Panc1 (cell line): ENCODE data around the gene GANAB. TPM values are rescaled to one million over a fixed set of nuclear protein-coding genes. Genes with fewer than 3 reads are reported as not detected.

Source experiments
- ATAC-seq: fragments of 200-7000 bp; cut with Tn5 transposase; 2 replicates; pipeline ENCODE4 v1.9.1; 2020; ENCODE audit warnings: mild to moderate bottlenecking, moderate library complexity
- BruUV-seq: library from RNA; stranded (reverse); fragments of 400-500 nt; replicated peaks from 2 replicates; lab custom pipeline; 2021; lab: Mats Ljungman, UMichigan
- CTCF ChIA-PET: fragments of 300-600 bp; sonication (Branson Sonifier 250); formaldehyde crosslinking; loops from one replicate; lab custom pipeline; 2022; ENCODE audit warnings: antibody characterized with exemption; lab: Charles Lee
- POLR2A ChIA-PET: fragments of 300-600 bp; sonication (Branson Sonifier 250); formaldehyde crosslinking; loops from one replicate; lab custom pipeline; 2022; ENCODE audit warnings: antibody characterized with exemption; lab: Charles Lee
- DNase-seq: peaks from one replicate; pipeline ENCODE4 v3.0.0-alpha.2; 2010; ENCODE audit warnings: low read depth, low spot score
- H3K27ac ChIP-seq: 2 replicates; pipeline ENCODE4 v1.5.1; 2011; ENCODE audit warnings: mild to moderate bottlenecking, low read length, inconsistent platforms
- H3K27me3 ChIP-seq: fragments of 200-500 bp; sonication (Bioruptor generic); 2 replicates; pipeline ENCODE4 v1.6.0; 2014; ENCODE audit warnings: low read length, inconsistent platforms; ENCODE audit not compliant: control insufficient read depth, insufficient read depth
- H3K36me3 ChIP-seq: fragments of 200-500 bp; sonication (Bioruptor generic); 2 replicates; pipeline ENCODE4 v1.5.1; 2014; ENCODE audit warnings: inconsistent platforms, mild to moderate bottlenecking, low read length, moderate library complexity; ENCODE audit not compliant: control insufficient read depth, insufficient read depth
- H3K4me1 ChIP-seq: 2 replicates; pipeline ENCODE4 v1.5.1; 2011; ENCODE audit warnings: inconsistent platforms, mild to moderate bottlenecking, low read length, moderate library complexity; ENCODE audit not compliant: control insufficient read depth, insufficient read depth
- H3K4me3 ChIP-seq, 2 experiments: 2 replicates each; pipeline ENCODE4 v1.5.1; 2011 to 2012; ENCODE audit warnings: low read depth in 2 of 2, low read length in 2 of 2, mild to moderate bottlenecking in 2 of 2, inconsistent platforms in 1 of 2, moderate library complexity in 1 of 2
- H3K9me3 ChIP-seq: fragments of 200-500 bp; sonication (Bioruptor generic); 2 replicates; pipeline ENCODE4 v1.5.1; 2014; ENCODE audit warnings: low read depth, mild to moderate bottlenecking, inconsistent platforms, low read length, moderate library complexity; ENCODE audit not compliant: control insufficient read depth, insufficient read depth
- CTCF ChIP-seq: fragments of 450-650 bp; IDR thresholded peaks from 2 replicates; pipeline ENCODE4 v1.5.1; 2017; ENCODE audit warnings: mild to moderate bottlenecking
- POLR2AphosphoS5 ChIP-seq: IDR thresholded peaks from 2 replicates; pipeline ENCODE4 v1.6.1; 2012; ENCODE audit warnings: mild to moderate bottlenecking, low read depth, low read length, moderate library complexity
- REST ChIP-seq, 2 experiments: IDR thresholded peaks; 2 replicates each; pipeline ENCODE4 v1.6.1; 2011 to 2012; ENCODE audit warnings: low read depth in 2 of 2, control low read depth in 1 of 2, low read length in 1 of 2, mild to moderate bottlenecking in 1 of 2, moderate library complexity in 1 of 2; ENCODE audit not compliant: insufficient read depth in 1 of 2
- SIN3A ChIP-seq: IDR thresholded peaks from 2 replicates; pipeline ENCODE4 v1.6.1; 2012; ENCODE audit warnings: low read depth, mild to moderate bottlenecking, low read length, moderate library complexity, borderline replicate concordance; ENCODE audit not compliant: insufficient read depth
- TCF7L2 ChIP-seq: IDR thresholded peaks from 2 replicates; pipeline ENCODE4 v1.6.1; 2011; ENCODE audit warnings: mild to moderate bottlenecking, low read depth, low read length, inconsistent platforms
- in situ Hi-C: cut with HindIII; loops from 2 replicates; pipeline ENCODE4 v1.10.0; 2016; ENCODE audit warnings: low sequenced_read_pairs, low pct_unique_long_range_greater_than_20kb
- intact Hi-C: fragments of 100-400 bp; cut with micrococcal nuclease; formaldehyde crosslinking; loops from one replicate; pipeline ENCODE4 v1.10.0; 2022; ENCODE audit not compliant: unreplicated experiment
- total RNA-seq: library from RNA; stranded (reverse); gene quantifications from one replicate; pipeline ENCODE4 v1.2.1, GENCODE V29; 2021; ENCODE audit not compliant: unreplicated experiment

Gene GANAB
- total RNA-seq, 1 experiment from 2014 or later, result 415 TPM

- in situ Hi-C loops (no loop called here), intact Hi-C loops (no loop called here)
- Histone ChIP-seq H3K4me1 (peaks cover 25% of the 10 kb centered on the region), H3K27ac (peak overlapping the region; percentile 99), H3K36me3 (peaks cover 7% of the 10 kb centered on the region), H3K9me3 (no peaks in the 10 kb centered on the region), H3K4me3 (peak overlapping the region; percentile 94 to 96), H3K27me3 (no peaks in the 10 kb centered on the region)
- ATAC-seq (no peak), DNase-seq (no peak)
- CTCF ChIA-PET, result interaction anchor here (0.6 to 0.7 kb wide), 2 partner anchors 14 to 19 kb away, joined by 3 to 7 read pairs; no protein-coding TSS in a partner anchor
- no peak for TF ChIP-seq REST (IDR thresholded peaks at IDR 0.05; ENCODE audit: insufficient read depth in 1 of 2, low read depth in 2 of 2, low read length in 1 of 2)
- no peak for TF ChIP-seq TCF7L2
- TF ChIP-seq SIN3A, result 0 out of 2 replicates have a peak, but pooled peaks have one; percentile 46
- TF ChIP-seq POLR2AphosphoS5, result peak; percentile 29
- TF ChIP-seq CTCF, result no peak
- POLR2A ChIA-PET, result interaction anchor here (1.7 to 2.1 kb wide), 2 partner anchors 11 to 55 kb away, joined by 3 to 4 read pairs; no protein-coding TSS in a partner anchor
- no TSS peak for BruUV-seq
These were observed 20.0 kb upstream of the GANAB start for GRCh38 chr11:62666259-62666926.

GRCh38 chr11:62665599-62666258, 19.3 kb upstream of the GANAB start:
- peak overlapping the region; percentile 99 for H3K27ac ChIP-seq
- H3K4me3 ChIP-seq, result peak overlapping the region; percentile 94 to 96
- peaks cover 9% of the 10 kb centered on the region for H3K36me3 ChIP-seq
- ChIA-PET CTCF (no interaction called here), POLR2A (interaction anchor here (0.6 to 2.1 kb wide), 13 partner anchors 8 to 850 kb away, joined by 3 to 10 read pairs (median 4); partner anchors contain the start of genes GANAB, HNRNPUL2, INTS5 and TTC9C)
- in situ Hi-C loops (no loop called here), intact Hi-C loops (no loop called here)
- DNase-seq (no peak), ATAC-seq (peak; percentile 7; the same call in 1 of the 2 replicates)
- H3K9me3 ChIP-seq, result no peaks in the 10 kb centered on the region
- TSS peak; percentile 97 for BruUV-seq
- TF ChIP-seq CTCF (no peak), REST (IDR thresholded peaks at IDR 0.05; ENCODE audit: insufficient read depth in 1 of 2, low read depth in 2 of 2, low read length in 1 of 2) (no peak), POLR2AphosphoS5 (no peak), SIN3A (no peak; the same call in 1 of the 2 replicates), TCF7L2 (no peak)
- peaks cover 25% of the 10 kb centered on the region for H3K4me1 ChIP-seq
- H3K27me3 ChIP-seq, result no peaks in the 10 kb centered on the region
